Measurements from ENCODE around the gene PHACTR1. TPM values are rescaled to one million over a fixed set of nuclear protein-coding genes. Genes with fewer than 3 reads are reported as not detected.

PHACTR1 gene
- total RNA-seq, 1 experiment from 2014 or later: not detected

GRCh38 chr6:12845224-12846004 is 128.8 kb downstream of the PHACTR1 start:
- ChIA-PET CTCF (no interaction called here), POLR2A (ENCODE audit: unreplicated experiment) (no interaction called here)
- no peak for TF ChIP-seq CTCF (conservative IDR thresholded peaks at IDR 0.05; ENCODE audit: low read depth, low read length)
- TF ChIP-seq EZH2 (IDR thresholded peaks at IDR 0.05; ENCODE audit: low read length, unreplicated experiment): no peak
- no peak for TF ChIP-seq EZH2phosphoT487 (IDR thresholded peaks at IDR 0.05; ENCODE audit: borderline replicate concordance, low read length)
- H3K79me2 ChIP-seq (ENCODE audit: low read length): no peaks in the 10 kb centered on the region
- ATAC-seq (no peak), DNase-seq (no peak)
- no peak overlapping the region for H3K27ac ChIP-seq (ENCODE audit: low read length)
- no peak overlapping the region for H2AFZ ChIP-seq (ENCODE audit: low read length)
- H3K4me2 ChIP-seq (ENCODE audit: low read length): no peak overlapping the region
- no peaks in the 10 kb centered on the region for H3K9me3 ChIP-seq (ENCODE audit: low read length)
- H4K20me1 ChIP-seq (ENCODE audit: low read length): no peaks in the 10 kb centered on the region
- intact Hi-C loops (cut with micrococcal nuclease): no loop called here
- no peaks in the 10 kb centered on the region for H3F3A ChIP-seq (ENCODE audit: low read length, unreplicated experiment)
- no peaks in the 10 kb centered on the region for H3K4me1 ChIP-seq (ENCODE audit: insufficient read depth, low read length)
- no peak overlapping the region for H3K9ac ChIP-seq (ENCODE audit: low read length)
- no TSS peak for BruUV-seq (replicated peaks)
- no peaks in the 10 kb centered on the region for H3K36me3 ChIP-seq (ENCODE audit: low read depth, low read length)
- H3K27me3 ChIP-seq (ENCODE audit: low read length): peaks cover 56% of the 10 kb centered on the region
- H3K4me3 ChIP-seq (ENCODE audit: low read length): no peak overlapping the region
- H3K9me2 ChIP-seq (replicated peaks; ENCODE audit: low read length): no peaks in the 10 kb centered on the region

GRCh38 chr6:12848964-12849808 is 132.6 kb downstream of the PHACTR1 start:
- Histone ChIP-seq H2AFZ (ENCODE audit: low read length) (no peak overlapping the region), H3K79me2 (ENCODE audit: low read length) (no peaks in the 10 kb centered on the region), H3F3A (ENCODE audit: low read length, unreplicated experiment) (no peaks in the 10 kb centered on the region), H3K4me3 (ENCODE audit: low read length) (no peak overlapping the region), H3K36me3 (ENCODE audit: low read depth, low read length) (no peaks in the 10 kb centered on the region), H3K9me3 (ENCODE audit: low read length) (no peaks in the 10 kb centered on the region), H3K4me1 (ENCODE audit: insufficient read depth, low read length) (no peaks in the 10 kb centered on the region), H4K20me1 (ENCODE audit: low read length) (no peaks in the 10 kb centered on the region), H3K9me2 (replicated peaks; ENCODE audit: low read length) (no peaks in the 10 kb centered on the region), H3K9ac (ENCODE audit: low read length) (no peak overlapping the region), H3K27ac (ENCODE audit: low read length) (no peak overlapping the region), H3K27me3 (ENCODE audit: low read length) (peaks cover 56% of the 10 kb centered on the region), H3K4me2 (ENCODE audit: low read length) (no peak overlapping the region)
- ChIA-PET POLR2A (ENCODE audit: unreplicated experiment) (no interaction called here), CTCF (no interaction called here)
- no peak for DNase-seq
- no TSS peak for BruUV-seq (replicated peaks)
- TF ChIP-seq EZH2phosphoT487 (IDR thresholded peaks at IDR 0.05; ENCODE audit: borderline replicate concordance, low read length) (no peak), EZH2 (IDR thresholded peaks at IDR 0.05; ENCODE audit: low read length, unreplicated experiment) (no peak), CTCF (conservative IDR thresholded peaks at IDR 0.05; ENCODE audit: low read depth, low read length) (no peak)
- ATAC-seq: no peak
- intact Hi-C loops (cut with micrococcal nuclease): no loop called here

- no peaks in the 10 kb centered on the region for H3K9me3 ChIP-seq (ENCODE audit: low read length)
- H3K36me3 ChIP-seq (ENCODE audit: low read depth, low read length): no peaks in the 10 kb centered on the region
- no TSS peak for BruUV-seq (replicated peaks)
- no peaks in the 10 kb centered on the region for H3K9me2 ChIP-seq (replicated peaks; ENCODE audit: low read length)
- H3K27ac ChIP-seq (ENCODE audit: low read length): no peak overlapping the region
- POLR2A ChIA-PET (ENCODE audit: unreplicated experiment): no interaction called here
- H2AFZ ChIP-seq (ENCODE audit: low read length): no peak overlapping the region
- H3K9ac ChIP-seq (ENCODE audit: low read length): no peak overlapping the region
- H3K79me2 ChIP-seq (ENCODE audit: low read length): no peaks in the 10 kb centered on the region
- H3K4me2 ChIP-seq (ENCODE audit: low read length): no peak overlapping the region
- intact Hi-C loops (cut with micrococcal nuclease): no loop called here
- TF ChIP-seq EZH2phosphoT487 (IDR thresholded peaks at IDR 0.05; ENCODE audit: borderline replicate concordance, low read length) (no peak), CTCF (conservative IDR thresholded peaks at IDR 0.05; ENCODE audit: low read depth, low read length) (no peak), EZH2 (IDR thresholded peaks at IDR 0.05; ENCODE audit: low read length, unreplicated experiment) (no peak)
- H3K27me3 ChIP-seq (ENCODE audit: low read length): peaks cover 56% of the 10 kb centered on the region
- DNase-seq: peak; percentile 5
- no peak overlapping the region for H3K4me3 ChIP-seq (ENCODE audit: low read length)
- CTCF ChIA-PET: no interaction called here
- H3K4me1 ChIP-seq (ENCODE audit: insufficient read depth, low read length): no peaks in the 10 kb centered on the region
- ATAC-seq: no peak
- H4K20me1 ChIP-seq (ENCODE audit: low read length): no peaks in the 10 kb centered on the region
- no peaks in the 10 kb centered on the region for H3F3A ChIP-seq (ENCODE audit: low read length, unreplicated experiment)
These were observed 133.2 kb downstream of the PHACTR1 start for GRCh38 chr6:12849809-12850198.

Measured in PC-3 (cell line).